LHCN-M2 (cell line): ENCODE data around the gene RNASET2. TPM values are rescaled to one million over a fixed set of nuclear protein-coding genes. Genes with fewer than 3 reads are reported as not detected.
A peak's percentile ranks its signal among the peaks of the same experiment; 100 is the strongest.

Experiments used
- DNase-seq: peaks from one replicate; pipeline ENCODE4 v3.0.0-alpha.2; 2012; ENCODE audit warnings: low read depth
- polyA plus RNA-seq: library from polyadenylated mRNA; unstranded; fragments of >200 nt; gene quantifications from one replicate; pipeline ENCODE4 v1.2.1, GENCODE V29; 2012; ENCODE audit warnings: missing spikeins
- total RNA-seq: library from RNA; depleted of rRNA; stranded (reverse); fragments of >200 nt; gene quantifications from 2 replicates; pipeline ENCODE4 v1.2.3, GENCODE V29; 2014; rRNA removed

Gene RNASET2
- 15.1 and 16.2 TPM in 2 replicates for total RNA-seq
- polyA plus RNA-seq, result 10.1 TPM

GRCh38 chr6:166956444-166957086, at the start of gene RNASET2:
Gene RNASET2 (minus strand): TSS chr6:166956550. CDS start chr6:166956182, 368 bp downstream.
- peak; percentile 82 for DNase-seq

GRCh38 chr6:167005350-167006159, 49.2 kb upstream of the RNASET2 start:
- DNase-seq, result no peak

GRCh38 chr6:167000759-167001158, 44.4 kb upstream of the RNASET2 start:
- DNase-seq, result no peak

- peak; percentile 7 for DNase-seq
Measured at GRCh38 chr6:166999884-167000253, 43.5 kb upstream of the RNASET2 start.

GRCh38 chr6:166999145-166999883, 43.0 kb upstream of the RNASET2 start, which contains the start of gene CEP43:
Gene CEP43 (plus strand): TSS chr6:166999397. CDS start chr6:166999413, 16 bp downstream.
- DNase-seq, result peak; percentile 95

GRCh38 chr6:166998256-166999144, 42.1 kb upstream of the RNASET2 start:
- DNase-seq, result no peak

GRCh38 chr6:166997768-166998255, 41.5 kb upstream of the RNASET2 start:
- peak; percentile 73 for DNase-seq

- DNase-seq, result no peak
Measured at GRCh38 chr6:166997348-166997747, 41.0 kb upstream of the RNASET2 start.

GRCh38 chr6:166996406-166996805, 40.1 kb upstream of the RNASET2 start:
- peak; percentile 14 for DNase-seq

- peak; percentile 28 for DNase-seq
Measured at GRCh38 chr6:166989427-166990032, 33.2 kb upstream of the RNASET2 start.

- no peak for DNase-seq
Measured at GRCh38 chr6:166988674-166989201, 32.4 kb upstream of the RNASET2 start.

- DNase-seq, result no peak
Measured at GRCh38 chr6:166987930-166988329, 31.6 kb upstream of the RNASET2 start.

- DNase-seq, result no peak
Measured at GRCh38 chr6:166987448-166987847, 31.1 kb upstream of the RNASET2 start.

GRCh38 chr6:166980738-166981137, 24.4 kb upstream of the RNASET2 start:
- DNase-seq, result no peak

GRCh38 chr6:166977621-166978525, 21.5 kb upstream of the RNASET2 start:
- DNase-seq, result peak; percentile 15

GRCh38 chr6:166976636-166977035, 20.3 kb upstream of the RNASET2 start:
- no peak for DNase-seq

GRCh38 chr6:166972101-166972500, 15.8 kb upstream of the RNASET2 start:
- DNase-seq, result no peak

GRCh38 chr6:166971271-166971670, 14.9 kb upstream of the RNASET2 start:
- no peak for DNase-seq

GRCh38 chr6:166970776-166971175, 14.4 kb upstream of the RNASET2 start:
- no peak for DNase-seq
